CD14-positive monocyte (primary cell): Measurements from ENCODE around the gene ZNF32. TPM values are rescaled to one million over a fixed set of nuclear protein-coding genes. Genes with fewer than 3 reads are reported as not detected.
A peak's percentile ranks its signal among the peaks of the same experiment; 100 is the strongest.

Experiments
- DNase-seq, 3 donors: peaks; one replicate each; pipeline ENCODE4 v3.0.0-alpha.2; 2011 to 2022
- H2AFZ ChIP-seq: 2 replicates; pipeline ENCODE4 v1.6.0; 2012; ENCODE audit warnings: mild to moderate bottlenecking, low read depth, low read length, inconsistent platforms; ENCODE audit not compliant: insufficient read depth, poor library complexity, severe bottlenecking
- H3K27ac ChIP-seq, 2 donors: 1 replicate in 1 of 2; 2 replicates in 1 of 2; pipeline ENCODE4 v1.5.1; 2012 to 2013; ENCODE audit warnings: low read length in 2 of 2, control low read depth in 1 of 2, inconsistent platforms in 1 of 2, low read depth in 1 of 2, mild to moderate bottlenecking in 1 of 2
- H3K27me3 ChIP-seq, 2 donors: one replicate each; pipeline versions ENCODE4 v1.6.0 to v1.6.1; 2011 to 2013; ENCODE audit warnings: low read length in 2 of 2; ENCODE audit not compliant: control insufficient read depth in 2 of 2, insufficient read depth in 2 of 2
- H3K36me3 ChIP-seq, 2 donors: replicated peaks in 1 of 2; 1 replicate in 1 of 2; 2 replicates in 1 of 2; pipeline versions ENCODE4 v1.5.1 to v1.6.1; 2012 to 2013; ENCODE audit warnings: low read length in 2 of 2, control low read depth in 1 of 2, inconsistent platforms in 1 of 2, mild to moderate bottlenecking in 1 of 2; ENCODE audit not compliant: insufficient read depth in 2 of 2, control insufficient read depth in 1 of 2
- H3K4me1 ChIP-seq, 2 donors: 1 replicate in 1 of 2; 2 replicates in 1 of 2; pipeline versions ENCODE4 v1.5.1 to v1.6.1; 2012 to 2013; ENCODE audit warnings: low read length in 2 of 2, control low read depth in 1 of 2, inconsistent platforms in 1 of 2, mild to moderate bottlenecking in 1 of 2, moderate library complexity in 1 of 2; ENCODE audit not compliant: insufficient read depth in 2 of 2, control insufficient read depth in 1 of 2
- H3K4me2 ChIP-seq: replicated peaks from 2 replicates; pipeline ENCODE3; 2012; ENCODE audit warnings: low read length, moderate library complexity, mild to moderate bottlenecking; ENCODE audit not compliant: poor library complexity, severe bottlenecking; ENCODE audit errors: extremely low read depth
- H3K4me3 ChIP-seq, 3 experiments: fragments of 200-600 bp in 1 of 3; sonication (generic) in 1 of 3; replicated peaks in 1 of 3; 1 replicate in 2 of 3; 2 replicates in 1 of 3; pipeline ENCODE4 v1.5.1; 2011 to 2013; ENCODE audit warnings: low read length in 3 of 3, mild to moderate bottlenecking in 3 of 3, control low read depth in 2 of 3, low read depth in 2 of 3, inconsistent platforms in 1 of 3, moderate library complexity in 1 of 3
- H3K79me2 ChIP-seq: 2 replicates; pipeline ENCODE4 v1.6.0; 2012; ENCODE audit warnings: mild to moderate bottlenecking, control low read depth, inconsistent platforms, low read length, moderate library complexity; ENCODE audit not compliant: insufficient read depth
- H3K9ac ChIP-seq: 2 replicates; pipeline ENCODE4 v1.6.0; 2017; ENCODE audit warnings: low read length, mild to moderate bottlenecking; ENCODE audit not compliant: insufficient read depth, poor library complexity, severe bottlenecking
- H3K9me3 ChIP-seq, 2 donors: replicated peaks in 1 of 2; 1 replicate in 1 of 2; 2 replicates in 1 of 2; pipeline versions ENCODE4 v1.5.1 to v1.6.1; 2012 to 2013; ENCODE audit warnings: low read length in 2 of 2, control low read depth in 1 of 2; ENCODE audit not compliant: control insufficient read depth in 1 of 2, insufficient read depth in 1 of 2
- H4K20me1 ChIP-seq: 2 replicates; pipeline ENCODE4 v1.6.0; 2012; ENCODE audit warnings: mild to moderate bottlenecking, low read length, control low read depth, moderate library complexity; ENCODE audit not compliant: insufficient read depth
- H3K27ac Mint-ChIP-seq, 7 donors: one replicate each; pipeline ENCODE4 v1.8.0; 2020; ENCODE audit warnings: mild to moderate bottlenecking in 7 of 7, mixed read lengths in 7 of 7, moderate library complexity in 6 of 7, inconsistent platforms in 2 of 7
- H3K27me3 Mint-ChIP-seq, 3 donors: one replicate each; pipeline ENCODE4 v1.8.0; 2021 to 2022; ENCODE audit warnings: low read depth in 3 of 3, mild to moderate bottlenecking in 3 of 3, mixed read lengths in 3 of 3, moderate library complexity in 3 of 3, inconsistent platforms in 1 of 3
- H3K36me3 Mint-ChIP-seq, 2 donors: one replicate each; pipeline ENCODE4 v1.8.0; 2020; ENCODE audit warnings: mixed read lengths in 2 of 2, inconsistent platforms in 1 of 2, mild to moderate bottlenecking in 1 of 2
- H3K4me1 Mint-ChIP-seq: one replicate; pipeline ENCODE4 v1.8.0; 2020; ENCODE audit warnings: mild to moderate bottlenecking, mixed read lengths
- H3K4me3 Mint-ChIP-seq, 2 donors: one replicate each; pipeline ENCODE4 v1.8.0; 2020; ENCODE audit warnings: mild to moderate bottlenecking in 2 of 2, mixed read lengths in 2 of 2, moderate library complexity in 1 of 2
- H3K9me3 Mint-ChIP-seq, 7 donors: one replicate each; pipeline ENCODE4 v1.8.0; 2020 to 2022; ENCODE audit warnings: mixed read lengths in 7 of 7, mild to moderate bottlenecking in 6 of 7, moderate library complexity in 6 of 7, inconsistent platforms in 2 of 7
- WGBS: methylation state at CpG from one replicate; pipeline ENCODE4 v1.1.5; 2013; ENCODE audit warnings: missing lambda C conversion rate; ENCODE audit not compliant: insufficient coverage; 5-methylcytosine and 5-hydroxymethylcytosine counted together
- intact Hi-C, 2 donors: fragments of 100-400 bp; cut with micrococcal nuclease; formaldehyde crosslinking; loops; one replicate each; pipeline versions ENCODE4 v1.15.0 to v1.15.1; 2023
- polyA plus RNA-seq, 3 donors: library from polyadenylated mRNA; depleted of rRNA in 1 of 3; unstranded in 2 of 3; stranded (reverse) in 1 of 3; fragments of 300-500 nt in 2 of 3; fragments of >200 nt in 1 of 3; fragmentation: Illumina TruSeq in 2 of 3; gene quantifications; 1 replicate in 2 of 3; 2 replicates in 1 of 3; pipeline ENCODE4 v1.2.3, GENCODE V29; 2012 to 2021
- TF ChIP-seq, protein P1 (sequence below): fragments of 200-600 bp; IDR thresholded peaks from one replicate; pipeline ENCODE4 v1.8.0; 2022; ENCODE audit warnings: antibody characterized with exemption, mild to moderate bottlenecking

Gene ZNF32
- polyA plus RNA-seq, 3 donors: 16.7 to 33.6 (median 33.0) TPM

GRCh38 chr10:43667761-43668386, 19.2 kb upstream of the ZNF32 start:
- Mint-ChIP-seq H3K36me3 (no peaks in the 10 kb centered on the region), H3K27ac (no peak overlapping the region), H3K4me3 (peak overlapping the region in 1 of 2 donors; percentile 1), H3K9me3 (peaks cover 0 to 5% (median 0%) of the 10 kb centered on the region in 7 donors), H3K4me1 (peaks cover 4% of the 10 kb centered on the region), H3K27me3 (peaks cover 13 to 48% (median 26%) of the 10 kb centered on the region in 3 donors)
- DNase-seq: no peak
- Histone ChIP-seq H3K79me2 (no peaks in the 10 kb centered on the region), H3K9me3 (no peaks in the 10 kb centered on the region), H3K4me1 (peaks cover 3 to 8% of the 10 kb centered on the region in 2 donors), H3K27me3 (peaks cover 0 to 20% of the 10 kb centered on the region in 2 donors), H3K27ac (no peak overlapping the region), H3K4me3 (no peak overlapping the region), H2AFZ (peak overlapping the region; percentile 37), H4K20me1 (no peaks in the 10 kb centered on the region), H3K9ac (no peak overlapping the region), H3K36me3 (no peaks in the 10 kb centered on the region), H3K4me2 (peak overlapping the region; percentile 34)
- WGBS: 83% methylated on average over 20 of the region's 36 CpGs
- intact Hi-C loops: no loop called here
- TF ChIP-seq, protein P1, sequence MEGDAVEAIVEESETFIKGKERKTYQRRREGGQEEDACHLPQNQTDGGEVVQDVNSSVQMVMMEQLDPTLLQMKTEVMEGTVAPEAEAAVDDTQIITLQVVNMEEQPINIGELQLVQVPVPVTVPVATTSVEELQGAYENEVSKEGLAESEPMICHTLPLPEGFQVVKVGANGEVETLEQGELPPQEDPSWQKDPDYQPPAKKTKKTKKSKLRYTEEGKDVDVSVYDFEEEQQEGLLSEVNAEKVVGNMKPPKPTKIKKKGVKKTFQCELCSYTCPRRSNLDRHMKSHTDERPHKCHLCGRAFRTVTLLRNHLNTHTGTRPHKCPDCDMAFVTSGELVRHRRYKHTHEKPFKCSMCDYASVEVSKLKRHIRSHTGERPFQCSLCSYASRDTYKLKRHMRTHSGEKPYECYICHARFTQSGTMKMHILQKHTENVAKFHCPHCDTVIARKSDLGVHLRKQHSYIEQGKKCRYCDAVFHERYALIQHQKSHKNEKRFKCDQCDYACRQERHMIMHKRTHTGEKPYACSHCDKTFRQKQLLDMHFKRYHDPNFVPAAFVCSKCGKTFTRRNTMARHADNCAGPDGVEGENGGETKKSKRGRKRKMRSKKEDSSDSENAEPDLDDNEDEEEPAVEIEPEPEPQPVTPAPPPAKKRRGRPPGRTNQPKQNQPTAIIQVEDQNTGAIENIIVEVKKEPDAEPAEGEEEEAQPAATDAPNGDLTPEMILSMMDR: no peak

DNA sequence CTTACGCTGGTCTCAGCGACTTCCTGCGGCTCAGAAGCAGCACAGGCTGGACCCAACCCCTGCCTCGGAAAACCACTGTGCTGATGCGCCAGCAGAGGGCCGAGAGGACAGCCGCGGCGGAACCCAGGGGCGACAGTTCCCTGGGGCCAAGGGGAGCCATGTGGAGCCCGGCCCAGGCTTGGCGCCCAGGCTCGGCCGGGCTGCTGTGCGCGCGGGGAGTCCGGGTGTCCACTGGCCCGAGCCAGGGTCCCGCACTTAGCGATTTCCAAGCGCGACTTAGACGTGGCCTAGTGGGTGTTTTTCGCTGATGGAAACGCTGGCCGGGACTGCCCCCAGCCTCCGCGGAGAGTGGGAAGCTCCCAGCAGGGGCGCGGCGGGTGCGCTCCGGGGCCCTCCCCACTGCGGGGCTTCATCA, 18.6 kb upstream of the ZNF32 start:
- Mint-ChIP-seq H3K27me3 (peaks cover 14 to 48% (median 26%) of the 10 kb centered on the region in 3 donors), H3K4me1 (peaks cover 4% of the 10 kb centered on the region), H3K9me3 (peaks cover 0 to 7% (median 0%) of the 10 kb centered on the region in 7 donors), H3K36me3 (no peaks in the 10 kb centered on the region), H3K4me3 (peak overlapping the region in 1 of 2 donors; percentile 74), H3K27ac (no peak overlapping the region)
- 7% methylated on average over 35 of the region's 35 CpGs for WGBS
- no peak overlapping the region for H3K4me3 ChIP-seq
- no peaks in the 10 kb centered on the region for H3K9me3 ChIP-seq
- peaks cover 3 to 8% of the 10 kb centered on the region in 2 donors for H3K4me1 ChIP-seq
- peak overlapping the region; percentile 34 for H3K4me2 ChIP-seq
- peaks cover 0 to 20% of the 10 kb centered on the region in 2 donors for H3K27me3 ChIP-seq
- H3K36me3 ChIP-seq: no peaks in the 10 kb centered on the region
- TF ChIP-seq, protein P1: no peak
- H2AFZ ChIP-seq: peak overlapping the region; percentile 37
- H4K20me1 ChIP-seq: no peaks in the 10 kb centered on the region
- H3K79me2 ChIP-seq: no peaks in the 10 kb centered on the region
- H3K27ac ChIP-seq: no peak overlapping the region
- intact Hi-C loops: no loop called here
- peak in 2 of 3 donors; percentile 14 for DNase-seq
- no peak overlapping the region for H3K9ac ChIP-seq
